A549 (cell line): ENCODE results near the gene DHRS11. TPM values are rescaled to one million over a fixed set of nuclear protein-coding genes. Genes with fewer than 3 reads are reported as not detected.

Experiments used
- ATAC-seq, 2 experiments: fragments of 200-7000 bp in 1 of 2; fragments of >200 bp in 1 of 2; cut with Nextera tagmentation in 1 of 2; cut with Tn5 transposase in 1 of 2; 3 replicates each; pipeline versions ENCODE4 v1.8.0 to v1.9.1; 2018 to 2020; ENCODE audit warnings: mild to moderate bottlenecking in 1 of 2, moderate library complexity in 1 of 2
- CTCF ChIA-PET: fragments of 300-600 bp; sonication (Branson Sonifier 250); formaldehyde crosslinking; extraction: SDS; loops from one replicate; lab custom pipeline; 2021; ENCODE audit warnings: antibody characterized with exemption, inconsistent platforms; lab: Yijun Ruan, JAX
- POLR2A ChIA-PET: fragments of 350-600 bp; formaldehyde crosslinking; extraction: SDS; loops from one replicate; lab custom pipeline; 2021; ENCODE audit warnings: antibody characterized with exemption, inconsistent platforms; lab: Yijun Ruan, JAX
- DNase-seq, 2 experiments: peaks; one replicate each; pipeline versions ENCODE4 v3.0.0 to v3.0.0-alpha.2; 2011 to 2016; ENCODE audit warnings: low read depth in 1 of 2, low spot score in 1 of 2
- FAIRE-seq: peaks from 2 replicates; lab custom pipeline; 2011; peaks lifted over from hg19 to GRCh38; lab: Jason Lieb, UNC
- H3K27ac ChIP-seq, 2 experiments: fragments of >200 bp; sonication (Bioruptor Twin); formaldehyde crosslinking; 3 replicates each; pipeline ENCODE4 v1.5.1; 2016 to 2017
- H3K4me1 ChIP-seq: fragments of >200 bp; sonication (Bioruptor Twin); formaldehyde crosslinking; 3 replicates; pipeline ENCODE4 v1.6.1; 2016
- H3K4me2 ChIP-seq: fragments of >200 bp; sonication (Bioruptor Twin); formaldehyde crosslinking; 3 replicates; pipeline ENCODE4 v1.6.1; 2016
- H3K4me3 ChIP-seq: fragments of >200 bp; sonication (Bioruptor Twin); formaldehyde crosslinking; 3 replicates; pipeline ENCODE4 v1.5.1; 2016
- H3K9me3 ChIP-seq: fragments of >200 bp; sonication (Bioruptor Twin); formaldehyde crosslinking; 3 replicates; pipeline ENCODE4 v1.6.1; 2016
- BHLHE40 ChIP-seq: IDR thresholded peaks from 2 replicates; pipeline ENCODE4 v1.6.1; 2012; ENCODE audit warnings: low read depth, low read length, inconsistent platforms
- CBX2 ChIP-seq: fragments of 200-600 bp; sonication (generic); IDR thresholded peaks from 2 replicates; pipeline ENCODE4 v1.6.1; 2016; ENCODE audit warnings: low read depth, mild to moderate bottlenecking, borderline replicate concordance
- EHMT2 ChIP-seq: fragments of 200-600 bp; sonication (generic); IDR thresholded peaks from 2 replicates; pipeline ENCODE4 v1.6.1; 2016; ENCODE audit warnings: antibody characterized with exemption, low read depth, mild to moderate bottlenecking, moderate library complexity
- FOSB ChIP-seq: fragments of 250-450 bp; sonication (Bioruptor Pico); IDR thresholded peaks from 2 replicates; pipeline ENCODE4 v1.5.0; 2020; ENCODE audit warnings: mild to moderate bottlenecking, moderate library complexity
- FOSL2 ChIP-seq, 2 experiments: fragments of 450-650 bp in 1 of 2; fragments of >200 bp in 1 of 2; sonication (Bioruptor Twin) in 1 of 2; formaldehyde crosslinking; IDR thresholded peaks; 2 replicates each; pipeline versions ENCODE4 v1.5.0 to v1.6.1; 2016 to 2020; ENCODE audit warnings: mild to moderate bottlenecking in 1 of 2, moderate library complexity in 1 of 2
- GATA3 ChIP-seq: IDR thresholded peaks from 2 replicates; pipeline ENCODE4 v1.6.1; 2012; ENCODE audit warnings: borderline replicate concordance
- HDAC2 ChIP-seq: fragments of 200-600 bp; sonication (generic); IDR thresholded peaks from 2 replicates; pipeline ENCODE4 v1.6.1; 2016
- HEYL ChIP-seq: fragments of 250-450 bp; sonication (Bioruptor Pico); IDR thresholded peaks from 2 replicates; pipeline ENCODE4 v1.8.0; 2021; ENCODE audit warnings: mild to moderate bottlenecking, moderate library complexity
- HOXA7 ChIP-seq: fragments of 250-450 bp; sonication (Bioruptor Pico); IDR thresholded peaks from 2 replicates; pipeline ENCODE4 v1.5.0; 2020; ENCODE audit warnings: mild to moderate bottlenecking, moderate library complexity
- HOXB13 ChIP-seq: fragments of 250-450 bp; sonication (Bioruptor Pico); IDR thresholded peaks from 2 replicates; pipeline ENCODE4 v1.5.0; 2020; ENCODE audit warnings: low read depth, mild to moderate bottlenecking, moderate library complexity
- JUNB ChIP-seq: fragments of >200 bp; sonication (Bioruptor Twin); formaldehyde crosslinking; IDR thresholded peaks from 2 replicates; pipeline ENCODE4 v1.6.1; 2016
- KDM5A ChIP-seq: fragments of 200-600 bp; sonication (generic); IDR thresholded peaks from 2 replicates; pipeline ENCODE4 v1.6.1; 2016; ENCODE audit warnings: antibody characterized with exemption, mild to moderate bottlenecking
- MAZ ChIP-seq: fragments of 150-350 bp; IDR thresholded peaks from 2 replicates; pipeline ENCODE4 v1.6.1; 2014; ENCODE audit warnings: antibody characterized with exemption, low read depth, low read length, borderline replicate concordance
- NFE2L2 ChIP-seq: fragments of 150-350 bp; conservative IDR thresholded peaks from 2 replicates; pipeline ENCODE4 v1.6.1; 2014; ENCODE audit warnings: low read length
- RAD21 ChIP-seq, 2 experiments: fragments of >200 bp in 1 of 2; sonication (Bioruptor Twin) in 1 of 2; formaldehyde crosslinking in 1 of 2; IDR thresholded peaks in 1 of 2; conservative IDR thresholded peaks in 1 of 2; 2 replicates in 1 of 2; 3 replicates in 1 of 2; pipeline ENCODE4 v1.6.1; 2012 to 2018; ENCODE audit warnings: inconsistent platforms in 1 of 2
- RARB ChIP-seq: fragments of 250-450 bp; sonication (Bioruptor Pico); IDR thresholded peaks from 2 replicates; pipeline ENCODE4 v1.8.0; 2021; ENCODE audit warnings: mild to moderate bottlenecking, moderate library complexity
- RFX5 ChIP-seq: fragments of 450-650 bp; IDR thresholded peaks from 2 replicates; pipeline ENCODE4 v1.7.1; 2014; ENCODE audit warnings: antibody characterized with exemption, mild to moderate bottlenecking, moderate library complexity
- SREBF2 ChIP-seq: fragments of 450-650 bp; IDR thresholded peaks from 2 replicates; pipeline ENCODE4 v1.6.1; 2014; ENCODE audit warnings: mild to moderate bottlenecking, moderate library complexity
- TFCP2L1 ChIP-seq: fragments of 250-450 bp; sonication (Bioruptor Pico); IDR thresholded peaks from 2 replicates; pipeline ENCODE4 v1.5.0; 2021; ENCODE audit warnings: mild to moderate bottlenecking
- ZFP36 ChIP-seq: fragments of 450-650 bp; IDR thresholded peaks from 2 replicates; pipeline ENCODE4 v1.6.1; 2014; ENCODE audit warnings: borderline replicate concordance; ENCODE audit not compliant: partially characterized antibody
- ZSCAN20 ChIP-seq: fragments of 250-450 bp; sonication (Bioruptor Pico); IDR thresholded peaks from 2 replicates; pipeline ENCODE4 v1.8.0; 2022; ENCODE audit warnings: mild to moderate bottlenecking, moderate library complexity
- WGBS: methylation state at CpG from one replicate; pipeline ENCODE4 v1.1.6; 2017; ENCODE audit errors: missing lambda C conversion rate; 5-methylcytosine and 5-hydroxymethylcytosine counted together
- polyA plus RNA-seq, 4 experiments: library from polyadenylated mRNA; depleted of rRNA in 3 of 4; stranded (reverse); fragments of >200 nt; fragmentation: RNase III in 1 of 4; extraction: RNeasy Plus Mini Kit Qiagen cat#74134 plus additional on column Dnase treatment in 1 of 4; gene quantifications; 2 replicates in 3 of 4; 3 replicates in 1 of 4; pipeline ENCODE4 v1.2.3, GENCODE V29; 2011 to 2017
- TF ChIP-seq, protein P1 (sequence below): IDR thresholded peaks from 2 replicates; pipeline ENCODE4 v1.6.1; 2012
- TF ChIP-seq, protein P2 (sequence below): fragments of 250-450 bp; sonication (Bioruptor Pico); IDR thresholded peaks from 2 replicates; pipeline ENCODE4 v1.5.0; 2020; ENCODE audit warnings: low read depth, mild to moderate bottlenecking, moderate library complexity
- TF ChIP-seq, protein P3 (sequence below): fragments of 250-450 bp; sonication (Bioruptor Pico); IDR thresholded peaks from 2 replicates; pipeline ENCODE4 v1.5.0; 2021; ENCODE audit warnings: mild to moderate bottlenecking, moderate library complexity, borderline replicate concordance
- TF ChIP-seq, protein P4 (sequence below): fragments of >200 bp; sonication (Bioruptor Twin); formaldehyde crosslinking; IDR thresholded peaks from 3 replicates; pipeline ENCODE4 v1.5.1; 2016
- TF ChIP-seq, protein P5 (sequence below): fragments of >200 bp; sonication (Bioruptor Twin); formaldehyde crosslinking; IDR thresholded peaks from 3 replicates; pipeline ENCODE4 v1.6.1; 2016
- TF ChIP-seq, protein P6 (sequence below): fragments of 450-650 bp; IDR thresholded peaks from 2 replicates; pipeline ENCODE4 v1.6.1; 2014; ENCODE audit warnings: antibody characterized with exemption

Gene DHRS11
- polyA plus RNA-seq, 2 of the 4 experiments (the other 2 are of a cell fraction), result 9.5 to 9.6 TPM

DNA sequence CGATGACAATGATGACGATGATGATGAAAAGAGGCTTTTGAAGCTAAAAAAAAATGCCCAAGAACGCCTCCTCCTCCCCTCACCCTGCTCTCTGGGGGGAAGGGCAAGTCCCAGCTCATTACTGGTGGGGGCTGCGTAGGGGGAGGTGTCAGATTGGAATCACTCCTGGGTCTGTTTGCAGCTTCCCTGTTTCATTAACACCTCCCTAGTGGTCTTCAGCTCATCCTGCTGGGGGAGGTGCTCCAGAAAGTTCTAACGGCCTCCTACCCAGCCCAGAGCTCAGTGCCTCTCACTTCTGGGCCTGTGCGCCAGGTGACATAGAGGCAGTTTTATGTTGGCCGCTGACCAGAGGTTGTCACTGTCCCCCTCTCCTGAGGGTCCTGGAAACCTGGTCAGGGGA is 22.4 kb downstream of the DHRS11 start:
- Histone ChIP-seq H3K9me3 (no peaks in the 10 kb centered on the region), H3K4me2 (no peak overlapping the region), H3K27ac (no peak overlapping the region), H3K4me3 (no peak overlapping the region), H3K4me1 (peaks cover 12% of the 10 kb centered on the region)
- CTCF ChIA-PET, result interaction anchor here (4.8 to 12.4 kb wide), 3 partner anchors 12 to 434 kb away, joined by 30 to 112 read pairs (median 96); partner anchors contain the start of gene MRM1
- TF ChIP-seq FOSL2 (IDR thresholded peaks at IDR 0.05), result no peak
- no peak for TF ChIP-seq FOSL2 (CRISPR knock-in tag; IDR thresholded peaks at IDR 0.05)
- no peak for TF ChIP-seq FOSB (CRISPR knock-in tag)
- TF ChIP-seq HOXA7 (CRISPR knock-in tag), result no peak
- TF ChIP-seq, protein P1, sequence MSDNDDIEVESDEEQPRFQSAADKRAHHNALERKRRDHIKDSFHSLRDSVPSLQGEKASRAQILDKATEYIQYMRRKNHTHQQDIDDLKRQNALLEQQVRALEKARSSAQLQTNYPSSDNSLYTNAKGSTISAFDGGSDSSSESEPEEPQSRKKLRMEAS, result no peak
- TF ChIP-seq TFCP2L1, result no peak
- TF ChIP-seq, protein P2, sequence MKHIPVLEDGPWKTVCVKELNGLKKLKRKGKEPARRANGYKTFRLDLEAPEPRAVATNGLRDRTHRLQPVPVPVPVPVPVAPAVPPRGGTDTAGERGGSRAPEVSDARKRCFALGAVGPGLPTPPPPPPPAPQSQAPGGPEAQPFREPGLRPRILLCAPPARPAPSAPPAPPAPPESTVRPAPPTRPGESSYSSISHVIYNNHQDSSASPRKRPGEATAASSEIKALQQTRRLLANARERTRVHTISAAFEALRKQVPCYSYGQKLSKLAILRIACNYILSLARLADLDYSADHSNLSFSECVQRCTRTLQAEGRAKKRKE (CRISPR knock-in tag), result no peak
- no peak for TF ChIP-seq EHMT2
- no peak for TF ChIP-seq HDAC2
- TF ChIP-seq JUNB, result no peak
- no peak for TF ChIP-seq RARB (CRISPR knock-in tag)
- no peak for TF ChIP-seq GATA3
- TF ChIP-seq CBX2, result no peak
- no peak for TF ChIP-seq RFX5
- TF ChIP-seq, protein P3, sequence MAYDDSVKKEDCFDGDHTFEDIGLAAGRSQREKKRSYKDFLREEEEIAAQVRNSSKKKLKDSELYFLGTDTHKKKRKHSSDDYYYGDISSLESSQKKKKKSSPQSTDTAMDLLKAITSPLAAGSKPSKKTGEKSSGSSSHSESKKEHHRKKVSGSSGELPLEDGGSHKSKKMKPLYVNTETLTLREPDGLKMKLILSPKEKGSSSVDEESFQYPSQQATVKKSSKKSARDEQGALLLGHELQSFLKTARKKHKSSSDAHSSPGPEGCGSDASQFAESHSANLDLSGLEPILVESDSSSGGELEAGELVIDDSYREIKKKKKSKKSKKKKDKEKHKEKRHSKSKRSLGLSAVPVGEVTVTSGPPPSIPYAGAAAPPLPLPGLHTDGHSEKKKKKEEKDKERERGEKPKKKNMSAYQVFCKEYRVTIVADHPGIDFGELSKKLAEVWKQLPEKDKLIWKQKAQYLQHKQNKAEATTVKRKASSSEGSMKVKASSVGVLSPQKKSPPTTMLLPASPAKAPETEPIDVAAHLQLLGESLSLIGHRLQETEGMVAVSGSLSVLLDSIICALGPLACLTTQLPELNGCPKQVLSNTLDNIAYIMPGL, result no peak
- no peak for TF ChIP-seq SREBF2
- no peak for TF ChIP-seq HOXB13 (CRISPR knock-in tag)
- ATAC-seq (no peak), DNase-seq (no peak), FAIRE-seq (no peak)
- POLR2A ChIA-PET, result interaction anchor here (0.8 kb wide), 1 partner anchor 13 kb away, joined by 3 read pairs; the partner anchor contains the start of gene MRM1
- 92% methylated on average over 7 of the region's 7 CpGs for WGBS

DNA sequence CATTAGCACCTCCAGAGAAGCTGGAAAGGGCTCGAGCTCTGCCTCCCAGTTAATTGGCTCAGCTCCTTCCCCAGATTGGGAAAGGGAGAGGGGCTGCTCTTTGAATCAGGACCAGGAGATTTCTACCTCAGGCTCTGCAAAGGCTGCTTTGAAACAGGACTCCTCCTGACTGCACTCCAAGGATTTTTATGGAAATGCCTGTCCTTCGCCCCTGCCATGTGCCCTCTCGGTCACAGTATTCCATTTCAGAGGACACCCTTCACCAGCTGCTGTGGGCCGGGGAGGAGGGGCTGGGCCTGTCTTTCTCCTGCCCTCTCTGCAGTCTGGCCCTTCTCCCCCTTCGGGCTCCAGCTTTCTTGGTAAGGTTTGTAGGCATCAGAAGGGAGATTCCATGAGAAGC is 23.3 kb downstream of the DHRS11 start:
- Histone ChIP-seq H3K4me3 (no peak overlapping the region), H3K4me2 (no peak overlapping the region), H3K27ac (no peak overlapping the region), H3K9me3 (no peaks in the 10 kb centered on the region), H3K4me1 (peaks cover 10% of the 10 kb centered on the region)
- ATAC-seq, result no peak
- ChIA-PET POLR2A (interaction anchor here (0.7 kb wide), 1 partner anchor 567 kb away, joined by 3 read pairs; no protein-coding TSS in a partner anchor), CTCF (interaction anchor here (0.7 to 12.4 kb wide), 5 partner anchors 12 to 433 kb away, joined by 3 to 112 read pairs (median 30); partner anchors contain the start of gene MRM1)
- DNase-seq, result no peak
- TF ChIP-seq HEYL (CRISPR knock-in tag), result no peak
- no peak for TF ChIP-seq NFE2L2
- no peak for TF ChIP-seq BHLHE40
- TF ChIP-seq, protein P4, sequence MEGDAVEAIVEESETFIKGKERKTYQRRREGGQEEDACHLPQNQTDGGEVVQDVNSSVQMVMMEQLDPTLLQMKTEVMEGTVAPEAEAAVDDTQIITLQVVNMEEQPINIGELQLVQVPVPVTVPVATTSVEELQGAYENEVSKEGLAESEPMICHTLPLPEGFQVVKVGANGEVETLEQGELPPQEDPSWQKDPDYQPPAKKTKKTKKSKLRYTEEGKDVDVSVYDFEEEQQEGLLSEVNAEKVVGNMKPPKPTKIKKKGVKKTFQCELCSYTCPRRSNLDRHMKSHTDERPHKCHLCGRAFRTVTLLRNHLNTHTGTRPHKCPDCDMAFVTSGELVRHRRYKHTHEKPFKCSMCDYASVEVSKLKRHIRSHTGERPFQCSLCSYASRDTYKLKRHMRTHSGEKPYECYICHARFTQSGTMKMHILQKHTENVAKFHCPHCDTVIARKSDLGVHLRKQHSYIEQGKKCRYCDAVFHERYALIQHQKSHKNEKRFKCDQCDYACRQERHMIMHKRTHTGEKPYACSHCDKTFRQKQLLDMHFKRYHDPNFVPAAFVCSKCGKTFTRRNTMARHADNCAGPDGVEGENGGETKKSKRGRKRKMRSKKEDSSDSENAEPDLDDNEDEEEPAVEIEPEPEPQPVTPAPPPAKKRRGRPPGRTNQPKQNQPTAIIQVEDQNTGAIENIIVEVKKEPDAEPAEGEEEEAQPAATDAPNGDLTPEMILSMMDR, result no peak
- TF ChIP-seq, protein P5, sequence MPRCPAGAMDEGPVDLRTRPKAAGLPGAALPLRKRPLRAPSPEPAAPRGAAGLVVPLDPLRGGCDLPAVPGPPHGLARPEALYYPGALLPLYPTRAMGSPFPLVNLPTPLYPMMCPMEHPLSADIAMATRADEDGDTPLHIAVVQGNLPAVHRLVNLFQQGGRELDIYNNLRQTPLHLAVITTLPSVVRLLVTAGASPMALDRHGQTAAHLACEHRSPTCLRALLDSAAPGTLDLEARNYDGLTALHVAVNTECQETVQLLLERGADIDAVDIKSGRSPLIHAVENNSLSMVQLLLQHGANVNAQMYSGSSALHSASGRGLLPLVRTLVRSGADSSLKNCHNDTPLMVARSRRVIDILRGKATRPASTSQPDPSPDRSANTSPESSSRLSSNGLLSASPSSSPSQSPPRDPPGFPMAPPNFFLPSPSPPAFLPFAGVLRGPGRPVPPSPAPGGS, result no peak
- TF ChIP-seq KDM5A, result no peak
- no peak for TF ChIP-seq TFCP2L1
- TF ChIP-seq, protein P6, sequence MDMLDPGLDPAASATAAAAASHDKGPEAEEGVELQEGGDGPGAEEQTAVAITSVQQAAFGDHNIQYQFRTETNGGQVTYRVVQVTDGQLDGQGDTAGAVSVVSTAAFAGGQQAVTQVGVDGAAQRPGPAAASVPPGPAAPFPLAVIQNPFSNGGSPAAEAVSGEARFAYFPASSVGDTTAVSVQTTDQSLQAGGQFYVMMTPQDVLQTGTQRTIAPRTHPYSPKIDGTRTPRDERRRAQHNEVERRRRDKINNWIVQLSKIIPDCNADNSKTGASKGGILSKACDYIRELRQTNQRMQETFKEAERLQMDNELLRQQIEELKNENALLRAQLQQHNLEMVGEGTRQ, result no peak
- TF ChIP-seq RAD21 (conservative IDR thresholded peaks at IDR 0.05 in 1 of 2, IDR thresholded peaks at IDR 0.05 in 1 of 2), result no peak
- TF ChIP-seq RFX5, result no peak
- no peak for TF ChIP-seq ZSCAN20 (CRISPR knock-in tag)
- TF ChIP-seq, protein P1, result no peak
- no peak for TF ChIP-seq ZFP36
- TF ChIP-seq MAZ, result no peak
- 62% methylated on average over 5 of the region's 5 CpGs for WGBS
- no peak for FAIRE-seq
